ENCODE measurements around the gene CPEB3. TPM values are rescaled to one million over a fixed set of nuclear protein-coding genes. Genes with fewer than 3 reads are reported as not detected.

Gene CPEB3
- total RNA-seq, 1 donor from 2014 or later: 8.0 TPM

GRCh38 chr10:92150823-92151222 lies 140.1 kb downstream of the CPEB3 start:
- no peak overlapping the region for H3K4me3 Mint-ChIP-seq (ENCODE audit: unreplicated experiment)
- no peak overlapping the region for H3K27ac Mint-ChIP-seq (ENCODE audit: unreplicated experiment)
- H3K9me3 Mint-ChIP-seq (ENCODE audit: unreplicated experiment): peaks cover 4% of the 10 kb centered on the region
- H3K4me1 Mint-ChIP-seq (ENCODE audit: low read depth, unreplicated experiment): no peaks in the 10 kb centered on the region
- no peaks in the 10 kb centered on the region for H3K36me3 Mint-ChIP-seq (ENCODE audit: unreplicated experiment)
- H3K27me3 Mint-ChIP-seq (ENCODE audit: unreplicated experiment): no peaks in the 10 kb centered on the region
- TF ChIP-seq, protein P1, sequence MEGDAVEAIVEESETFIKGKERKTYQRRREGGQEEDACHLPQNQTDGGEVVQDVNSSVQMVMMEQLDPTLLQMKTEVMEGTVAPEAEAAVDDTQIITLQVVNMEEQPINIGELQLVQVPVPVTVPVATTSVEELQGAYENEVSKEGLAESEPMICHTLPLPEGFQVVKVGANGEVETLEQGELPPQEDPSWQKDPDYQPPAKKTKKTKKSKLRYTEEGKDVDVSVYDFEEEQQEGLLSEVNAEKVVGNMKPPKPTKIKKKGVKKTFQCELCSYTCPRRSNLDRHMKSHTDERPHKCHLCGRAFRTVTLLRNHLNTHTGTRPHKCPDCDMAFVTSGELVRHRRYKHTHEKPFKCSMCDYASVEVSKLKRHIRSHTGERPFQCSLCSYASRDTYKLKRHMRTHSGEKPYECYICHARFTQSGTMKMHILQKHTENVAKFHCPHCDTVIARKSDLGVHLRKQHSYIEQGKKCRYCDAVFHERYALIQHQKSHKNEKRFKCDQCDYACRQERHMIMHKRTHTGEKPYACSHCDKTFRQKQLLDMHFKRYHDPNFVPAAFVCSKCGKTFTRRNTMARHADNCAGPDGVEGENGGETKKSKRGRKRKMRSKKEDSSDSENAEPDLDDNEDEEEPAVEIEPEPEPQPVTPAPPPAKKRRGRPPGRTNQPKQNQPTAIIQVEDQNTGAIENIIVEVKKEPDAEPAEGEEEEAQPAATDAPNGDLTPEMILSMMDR (IDR thresholded peaks at IDR 0.05; ENCODE audit: partially characterized antibody, unreplicated experiment): no peak
- no peak for DNase-seq

- no peaks in the 10 kb centered on the region for H3K27me3 Mint-ChIP-seq (ENCODE audit: unreplicated experiment)
Observed at GRCh38 chr10:92149261-92149660, 141.6 kb downstream of the CPEB3 start.

DNA sequence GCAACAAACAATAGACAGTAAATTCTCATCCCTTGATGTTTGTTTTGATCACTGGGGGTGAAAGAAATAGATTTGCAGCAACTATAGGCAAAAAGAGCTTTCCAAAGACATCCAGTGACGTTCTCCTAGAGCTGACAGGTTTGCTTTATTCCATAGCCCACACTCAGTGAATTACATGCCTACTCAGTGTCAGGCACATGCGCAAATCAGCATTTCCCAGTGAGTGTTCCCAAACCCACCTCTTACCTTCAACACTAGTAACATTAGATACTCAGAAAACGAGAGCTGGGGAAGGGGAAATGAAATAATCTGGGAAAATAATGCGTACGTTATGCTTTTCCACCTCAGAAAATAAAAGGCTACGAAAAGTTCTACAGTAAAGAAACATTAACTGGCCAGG lies 144.1 kb downstream of the CPEB3 start:
- TF ChIP-seq, protein P1 (IDR thresholded peaks at IDR 0.05; ENCODE audit: partially characterized antibody, unreplicated experiment): no peak

More at GRCh38 chr10:92149261-92149660, 141.6 kb downstream of the CPEB3 start:
- no peak for DNase-seq
- Mint-ChIP-seq H3K4me3 (ENCODE audit: unreplicated experiment) (no peak overlapping the region), H3K9me3 (ENCODE audit: unreplicated experiment) (peaks cover 4% of the 10 kb centered on the region), H3K4me1 (ENCODE audit: low read depth, unreplicated experiment) (no peaks in the 10 kb centered on the region), H3K27ac (ENCODE audit: unreplicated experiment) (no peak overlapping the region), H3K36me3 (ENCODE audit: unreplicated experiment) (no peaks in the 10 kb centered on the region)
- TF ChIP-seq, protein P1 (IDR thresholded peaks at IDR 0.05; ENCODE audit: partially characterized antibody, unreplicated experiment): no peak

GRCh38 chr10:92146107-92146506 lies 144.8 kb downstream of the CPEB3 start:
- Mint-ChIP-seq H3K4me3 (ENCODE audit: unreplicated experiment) (no peak overlapping the region), H3K27ac (ENCODE audit: unreplicated experiment) (no peak overlapping the region), H3K9me3 (ENCODE audit: unreplicated experiment) (peaks cover 4% of the 10 kb centered on the region), H3K36me3 (ENCODE audit: unreplicated experiment) (no peaks in the 10 kb centered on the region), H3K27me3 (ENCODE audit: unreplicated experiment) (no peaks in the 10 kb centered on the region), H3K4me1 (ENCODE audit: low read depth, unreplicated experiment) (no peaks in the 10 kb centered on the region)
- TF ChIP-seq, protein P1 (IDR thresholded peaks at IDR 0.05; ENCODE audit: partially characterized antibody, unreplicated experiment): no peak
- no peak for DNase-seq

More for the DNA sequence above, 144.1 kb downstream of the CPEB3 start:
- Mint-ChIP-seq H3K4me3 (ENCODE audit: unreplicated experiment) (no peak overlapping the region), H3K27me3 (ENCODE audit: unreplicated experiment) (no peaks in the 10 kb centered on the region), H3K4me1 (ENCODE audit: low read depth, unreplicated experiment) (no peaks in the 10 kb centered on the region), H3K36me3 (ENCODE audit: unreplicated experiment) (no peaks in the 10 kb centered on the region), H3K9me3 (ENCODE audit: unreplicated experiment) (peaks cover 4% of the 10 kb centered on the region), H3K27ac (ENCODE audit: unreplicated experiment) (no peak overlapping the region)
- DNase-seq: no peak

DNA sequence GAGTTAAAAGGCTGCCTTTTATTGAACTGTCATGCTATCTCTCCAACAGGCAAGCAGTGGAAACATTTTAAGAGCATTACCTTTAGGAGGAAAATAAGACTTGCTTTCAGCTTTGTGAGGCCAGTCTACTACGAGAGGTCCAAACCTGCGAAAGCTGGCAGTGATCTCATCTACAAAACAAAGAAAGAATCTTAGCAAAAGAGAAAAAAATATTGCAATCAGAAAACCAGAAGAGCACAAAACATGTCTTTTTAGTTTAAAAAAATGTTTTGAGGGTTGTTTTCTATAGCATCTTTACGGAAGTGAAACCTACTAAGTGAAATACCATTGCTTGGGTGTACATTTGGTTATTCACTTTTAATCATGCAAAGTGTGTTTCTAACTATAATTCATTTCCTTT lies 147.9 kb downstream of the CPEB3 start:
- no peak overlapping the region for H3K4me3 Mint-ChIP-seq (ENCODE audit: unreplicated experiment)
- no peaks in the 10 kb centered on the region for H3K27me3 Mint-ChIP-seq (ENCODE audit: unreplicated experiment)
- no peak for DNase-seq
- TF ChIP-seq, protein P1 (IDR thresholded peaks at IDR 0.05; ENCODE audit: partially characterized antibody, unreplicated experiment): no peak
- no peaks in the 10 kb centered on the region for H3K4me1 Mint-ChIP-seq (ENCODE audit: low read depth, unreplicated experiment)
- peaks cover 8% of the 10 kb centered on the region for H3K36me3 Mint-ChIP-seq (ENCODE audit: unreplicated experiment)
- H3K9me3 Mint-ChIP-seq (ENCODE audit: unreplicated experiment): peaks cover 1% of the 10 kb centered on the region
- no peak overlapping the region for H3K27ac Mint-ChIP-seq (ENCODE audit: unreplicated experiment)

Data from glutamatergic neuron (in vitro differentiated cells).